Dorsolateral prefrontal cortex (tissue), 118 donors: ENCODE results near the gene C17orf75. TPM values are rescaled to one million over a fixed set of nuclear protein-coding genes. Genes with fewer than 3 reads are reported as not detected.

ENCODE experiments used
- microRNA-seq, 43 experiments: library from miRNA; unstranded; fragments of <30 nt; microRNA quantifications; one replicate each; pipeline ENCODE4 v1.2.0, GENCODE V29; 2022
- total RNA-seq, 120 experiments: library from RNA; stranded (reverse); gene quantifications; one replicate each; pipeline versions ENCODE4 v1.2.3 to v1.2.4, GENCODE V29; 2022

C17orf75 gene
- total RNA-seq, 120 experiments from 2014 or later, result 13.8 to 48.9 (median 32.4) TPM

Small RNAs within 50 kb of the gene (microRNA-seq; reads per million reads assigned to microRNA genes)
- gene MIR632, result 0 to 1.3 (median 0) reads per million in 43 experiments

Other genes starting within 250 kb of the C17orf75 start
- 100 to 1,000 TPM in 1 of 120 experiments, 10 to 100 TPM in 119; 56.2 to 102 (median 73.5) TPM for gene RHOT1, start 199.7 kb downstream of the C17orf75 start, total RNA-seq
- 10 to 100 TPM; 23.1 to 78.5 (median 45.3) TPM for gene RHBDL3, start 76.3 kb downstream of the C17orf75 start, total RNA-seq
- gene ZNF207, start 8.0 kb upstream of the C17orf75 start, total RNA-seq, result 100 to 1,000 TPM; 116 to 206 (median 155) TPM
- gene PSMD11, start 102.3 kb upstream of the C17orf75 start, total RNA-seq, result 100 to 1,000 TPM in 5 of 120 experiments, 10 to 100 TPM in 115; 63.1 to 112 (median 81.0) TPM
- 100 to 1,000 TPM in 114 of 120 experiments, 10 to 100 TPM in 6; 52.9 to 209 (median 145) TPM for gene CDK5R1, start 144.8 kb upstream of the C17orf75 start, total RNA-seq